HCT116 (cell line): Measurements from ENCODE around the gene TARBP1. TPM values are rescaled to one million over a fixed set of nuclear protein-coding genes. Genes with fewer than 3 reads are reported as not detected.

Experiments
- ATAC-seq: fragments of 200-7000 bp; cut with Tn5 transposase; 2 replicates; pipeline ENCODE4 v1.9.1; 2020; ENCODE audit warnings: mild to moderate bottlenecking, moderate library complexity
- BruUV-seq: library from RNA; stranded (reverse); fragments of 400-500 nt; replicated peaks from 2 replicates; lab custom pipeline; 2021; lab: Mats Ljungman, UMichigan
- CTCF ChIA-PET: fragments of 300-600 bp; sonication (Branson Sonifier 250); formaldehyde crosslinking; loops from one replicate; lab custom pipeline; 2021; ENCODE audit warnings: antibody characterized with exemption; lab: Charles Lee
- POLR2A ChIA-PET: fragments of 300-600, 350-600 bp; sonication (Branson Sonifier 250); formaldehyde crosslinking; loops from one replicate; lab custom pipeline; 2021; ENCODE audit warnings: antibody characterized with exemption; lab: Charles Lee
- RAD21 ChIA-PET, 2 experiments: fragments of 300-600 bp; sonication (Branson Sonifier 250); formaldehyde crosslinking; loops; one replicate each; lab custom pipeline; 2023; ENCODE audit warnings: low total read pairs in 2 of 2; ENCODE audit not compliant: uncharacterized antibody in 2 of 2, unreplicated experiment in 2 of 2, low non-redundant PET in 1 of 2; lab: Charles Lee
- DNase-seq: peaks from one replicate; pipeline ENCODE4 v3.0.0-alpha.2; 2010; ENCODE audit warnings: low read depth, low spot score
- H2AFZ ChIP-seq: fragments of 200-600 bp; shearing (Covaris generic), sonication (generic); 2 replicates; pipeline ENCODE4 v1.6.1; 2017; ENCODE audit warnings: low read depth, mixed run types, mixed read lengths, antibody characterized with exemption, low read length; ENCODE audit not compliant: poor library complexity, severe bottlenecking
- H3K27ac ChIP-seq: 2 replicates; pipeline ENCODE4 v1.5.1; 2012; ENCODE audit warnings: low read depth, low read length
- H3K27me3 ChIP-seq: fragments of 200-600 bp; sonication (generic); 2 replicates; pipeline ENCODE4 v1.6.1; 2016; ENCODE audit warnings: mixed run types, low read length, mixed read lengths; ENCODE audit not compliant: insufficient read depth
- H3K36me3 ChIP-seq, 2 experiments: fragments of 200-500 bp in 1 of 2; fragments of 200-600 bp in 1 of 2; sonication (Bioruptor generic) in 1 of 2; sonication (generic) in 1 of 2; 2 replicates each; pipeline versions ENCODE4 v1.5.1 to v1.6.1; 2014 to 2016; ENCODE audit warnings: low read length in 2 of 2, inconsistent platforms in 1 of 2, mixed read lengths in 1 of 2, mixed run types in 1 of 2; ENCODE audit not compliant: insufficient read depth in 2 of 2, control insufficient read depth in 1 of 2
- H3K4me1 ChIP-seq, 2 experiments: fragments of 200-600 bp in 1 of 2; sonication (generic) in 1 of 2; 2 replicates each; pipeline versions ENCODE4 v1.5.1 to v1.6.1; 2012 to 2017; ENCODE audit warnings: low read length in 2 of 2, inconsistent platforms in 1 of 2, mild to moderate bottlenecking in 1 of 2, mixed read lengths in 1 of 2, mixed run types in 1 of 2, moderate library complexity in 1 of 2; ENCODE audit not compliant: insufficient read depth in 2 of 2, control insufficient read depth in 1 of 2
- H3K4me2 ChIP-seq: fragments of 200-600 bp; sonication (generic); 2 replicates; pipeline ENCODE4 v1.6.1; 2017; ENCODE audit warnings: mixed run types, low read length, mixed read lengths
- H3K4me3 ChIP-seq, 2 experiments: fragments of 200-600 bp in 1 of 2; sonication (generic) in 1 of 2; replicated peaks in 1 of 2; 2 replicates each; pipeline ENCODE4 v1.5.1; 2011 to 2016; ENCODE audit warnings: low read length in 2 of 2, control low read depth in 1 of 2, low read depth in 1 of 2, mild to moderate bottlenecking in 1 of 2, mixed read lengths in 1 of 2, mixed run types in 1 of 2
- H3K79me2 ChIP-seq: fragments of 200-600 bp; sonication (generic); 2 replicates; pipeline ENCODE4 v1.6.1; 2017; ENCODE audit warnings: mild to moderate bottlenecking, mixed run types, low read length, moderate library complexity, mixed read lengths; ENCODE audit not compliant: insufficient read depth
- H3K9ac ChIP-seq: fragments of 200-600 bp; sonication (generic); 2 replicates; pipeline ENCODE4 v1.6.1; 2016; ENCODE audit warnings: low read length, mixed read lengths
- H3K9me2 ChIP-seq: fragments of 200-600 bp; sonication (generic), shearing (Covaris generic); 2 replicates; pipeline ENCODE4 v1.6.1; 2017; ENCODE audit warnings: mixed run types, mild to moderate bottlenecking, moderate library complexity; ENCODE audit not compliant: insufficient read depth
- H3K9me3 ChIP-seq, 2 experiments: fragments of 200-500 bp in 1 of 2; fragments of 200-600 bp in 1 of 2; sonication (Bioruptor generic) in 1 of 2; sonication (generic) in 1 of 2; 2 replicates each; pipeline ENCODE4 v1.6.1; 2014 to 2017; ENCODE audit warnings: low read length in 2 of 2, mixed read lengths in 2 of 2, inconsistent platforms in 1 of 2, low read depth in 1 of 2, mild to moderate bottlenecking in 1 of 2, mixed run types in 1 of 2, moderate library complexity in 1 of 2; ENCODE audit not compliant: control insufficient read depth in 1 of 2, insufficient read depth in 1 of 2
- H4K20me1 ChIP-seq: fragments of 200-600 bp; sonication (generic), shearing (Covaris generic); 2 replicates; pipeline ENCODE4 v1.6.1; 2017; ENCODE audit warnings: mixed run types, mild to moderate bottlenecking, moderate library complexity; ENCODE audit not compliant: insufficient read depth
- CEBPB ChIP-seq: IDR thresholded peaks from 2 replicates; pipeline ENCODE4 v1.6.1; 2012; ENCODE audit warnings: low read depth
- CTCF ChIP-seq, 3 experiments: fragments of 200-600 bp in 1 of 3; sonication (generic) in 1 of 3; IDR thresholded peaks in 2 of 3; conservative IDR thresholded peaks in 1 of 3; 2 replicates each; pipeline ENCODE4 v1.5.1; 2012 to 2017; ENCODE audit warnings: low read depth in 2 of 3, low read length in 2 of 3, antibody characterized with exemption in 1 of 3, borderline replicate concordance in 1 of 3, control low read depth in 1 of 3, mild to moderate bottlenecking in 1 of 3, mixed read lengths in 1 of 3, mixed run types in 1 of 3, moderate library complexity in 1 of 3; ENCODE audit not compliant: insufficient read depth in 1 of 3
- EGR1 ChIP-seq: IDR thresholded peaks from 2 replicates; pipeline ENCODE4 v1.6.1; 2012; ENCODE audit warnings: low read depth
- ELF1 ChIP-seq: IDR thresholded peaks from 2 replicates; pipeline ENCODE4 v1.6.1; 2012; ENCODE audit warnings: low read depth, borderline replicate concordance
- EZH2 ChIP-seq: fragments of 200-600 bp; sonication (generic); IDR thresholded peaks from 2 replicates; pipeline ENCODE4 v1.6.1; 2017; ENCODE audit warnings: antibody characterized with exemption, mixed run types
- EZH2phosphoT487 ChIP-seq: fragments of 200-600 bp; IDR thresholded peaks from 2 replicates; pipeline ENCODE4 v1.6.1; 2018; ENCODE audit warnings: antibody characterized with exemption, borderline replicate concordance
- FOSL1 ChIP-seq: IDR thresholded peaks from 2 replicates; pipeline ENCODE4 v1.6.1; 2012; ENCODE audit warnings: low read depth
- JUND ChIP-seq: IDR thresholded peaks from 2 replicates; pipeline ENCODE4 v1.6.1; 2012
- POLR2A ChIP-seq: IDR thresholded peaks from 2 replicates; pipeline ENCODE4 v1.7.0; 2011; ENCODE audit warnings: borderline replicate concordance; ENCODE audit not compliant: insufficient read depth, insufficient read length; ENCODE audit errors: extremely low read depth
- POLR2AphosphoS5 ChIP-seq: IDR thresholded peaks from 2 replicates; pipeline ENCODE4 v1.6.1; 2011; ENCODE audit warnings: mild to moderate bottlenecking, low read depth, low read length, moderate library complexity
- RAD21 ChIP-seq: IDR thresholded peaks from 2 replicates; pipeline ENCODE4 v1.6.1; 2012; ENCODE audit warnings: low read depth, mild to moderate bottlenecking
- REST ChIP-seq: IDR thresholded peaks from 2 replicates; pipeline ENCODE4 v1.6.1; 2012; ENCODE audit warnings: low read depth
- SIN3A ChIP-seq: IDR thresholded peaks from 2 replicates; pipeline ENCODE4 v1.6.1; 2012; ENCODE audit warnings: low read depth
- SP1 ChIP-seq: IDR thresholded peaks from 2 replicates; pipeline ENCODE4 v1.6.1; 2012; ENCODE audit warnings: low read depth
- SRF ChIP-seq: IDR thresholded peaks from 2 replicates; pipeline ENCODE4 v1.6.1; 2012; ENCODE audit warnings: low read depth
- TCF7L2 ChIP-seq: IDR thresholded peaks from 2 replicates; pipeline ENCODE4 v1.7.0; 2011; ENCODE audit warnings: borderline replicate concordance, inconsistent platforms; ENCODE audit not compliant: insufficient read depth, insufficient read length; ENCODE audit errors: extremely low read depth
- ZFX ChIP-seq: fragments of 450-650 bp; IDR thresholded peaks from 2 replicates; pipeline ENCODE4 v1.6.1; 2017
- ZNF274 ChIP-seq: fragments of 200-500 bp; sonication (Bioruptor generic); IDR thresholded peaks from 2 replicates; pipeline ENCODE4 v1.6.1; 2014; ENCODE audit warnings: mild to moderate bottlenecking, low read depth, low read length, inconsistent platforms
- intact Hi-C: fragments of 100-400 bp; cut with micrococcal nuclease; formaldehyde crosslinking; loops from 2 replicates; pipeline ENCODE4 v1.10.0; 2022
- total RNA-seq: library from RNA; stranded (reverse); gene quantifications from one replicate; pipeline ENCODE4 v1.2.1, GENCODE V29; 2021; ENCODE audit not compliant: unreplicated experiment
- TF ChIP-seq, protein P1 (sequence below): IDR thresholded peaks from 2 replicates; pipeline ENCODE4 v1.6.1; 2012
- TF ChIP-seq, protein P2 (sequence below): IDR thresholded peaks from 2 replicates; pipeline ENCODE4 v1.6.1; 2012

The TARBP1 gene
- total RNA-seq, 1 experiment from 2014 or later, result 17.2 TPM

DNA sequence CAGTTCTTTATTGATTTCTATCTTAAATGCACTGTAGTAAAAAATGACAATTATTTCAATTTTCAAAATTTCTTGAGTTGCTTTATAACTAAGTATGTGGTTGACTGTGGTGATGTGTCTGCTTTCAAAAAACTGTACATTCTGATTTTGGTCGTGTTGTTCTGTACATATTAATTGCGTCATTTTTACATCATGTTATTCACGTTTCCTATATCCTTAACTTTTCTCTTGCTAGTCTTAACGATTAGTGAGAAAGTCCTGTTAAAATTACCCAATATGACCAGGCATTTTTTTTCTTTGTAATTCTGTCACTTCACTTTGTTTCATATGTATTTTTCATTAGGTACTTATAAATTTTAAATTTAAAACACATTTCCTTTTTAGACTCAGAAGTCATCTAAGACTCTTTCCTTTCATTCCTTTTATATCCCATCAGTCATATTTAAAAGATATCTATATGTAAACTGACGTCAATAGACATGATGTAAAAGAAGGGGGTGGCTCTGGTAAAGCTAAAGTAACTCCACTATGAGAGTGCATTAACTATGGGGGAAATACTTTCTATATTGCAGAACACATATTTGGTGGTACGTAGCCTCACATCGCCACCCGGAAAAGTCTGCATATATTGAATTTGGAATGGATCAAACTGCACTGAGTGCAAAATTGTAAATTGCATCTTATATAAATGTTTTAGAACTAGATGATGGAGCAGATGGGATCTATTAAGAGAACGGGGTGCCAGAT, 106.8 kb downstream of the TARBP1 start:
- Histone ChIP-seq H4K20me1 (no peaks in the 10 kb centered on the region), H3K9me2 (no peaks in the 10 kb centered on the region), H2AFZ (no peak overlapping the region), H3K27me3 (no peaks in the 10 kb centered on the region), H3K27ac (peak overlapping the region; percentile 77; the same call in 1 of the 2 replicates), H3K36me3 (peaks cover 5 to 9% of the 10 kb centered on the region in 2 experiments; a peak in 2 of 4 replicates), H3K9ac (peak overlapping the region; percentile 95), H3K4me1 (peaks cover 3 to 11% of the 10 kb centered on the region in 2 experiments; a peak in 2 of 4 replicates), H3K4me2 (peak overlapping the region; percentile 75), H3K9me3 (no peaks in the 10 kb centered on the region), H3K79me2 (peaks cover 20% of the 10 kb centered on the region), H3K4me3 (peak overlapping the region; percentile 79 to 93)
- TF ChIP-seq CEBPB (no peak), POLR2AphosphoS5 (no peak), EZH2 (no peak), SIN3A (no peak), TCF7L2 (no peak), SRF (no peak), ZFX (no peak), ELF1 (no peak), SP1 (no peak), ZNF274 (no peak), FOSL1 (no peak), EZH2phosphoT487 (no peak), EGR1 (no peak), REST (no peak), RAD21 (no peak), JUND (no peak), POLR2A (no peak), CTCF (IDR thresholded peaks at IDR 0.05 in 2 of 3, conservative IDR thresholded peaks at IDR 0.05 in 1 of 3; ENCODE audit: borderline replicate concordance in 1 of 3, insufficient read depth in 1 of 3, low read depth in 2 of 3, low read length in 2 of 3) (no peak)
- TF ChIP-seq, protein P1, sequence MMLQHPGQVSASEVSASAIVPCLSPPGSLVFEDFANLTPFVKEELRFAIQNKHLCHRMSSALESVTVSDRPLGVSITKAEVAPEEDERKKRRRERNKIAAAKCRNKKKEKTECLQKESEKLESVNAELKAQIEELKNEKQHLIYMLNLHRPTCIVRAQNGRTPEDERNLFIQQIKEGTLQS, result no peak
- TF ChIP-seq, protein P2, sequence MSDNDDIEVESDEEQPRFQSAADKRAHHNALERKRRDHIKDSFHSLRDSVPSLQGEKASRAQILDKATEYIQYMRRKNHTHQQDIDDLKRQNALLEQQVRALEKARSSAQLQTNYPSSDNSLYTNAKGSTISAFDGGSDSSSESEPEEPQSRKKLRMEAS, result no peak
- ATAC-seq, result no peak
- ChIA-PET RAD21 (no interaction called here), CTCF (no interaction called here), POLR2A (interaction anchor here (1.2 kb wide), 1 partner anchor 16 kb away, joined by 4 read pairs; no protein-coding TSS in a partner anchor)
- no TSS peak for BruUV-seq
- intact Hi-C loops, result no loop called here
- DNase-seq, result no peak
